HAP-1 (cell line): ENCODE measurements around the gene BAHCC1.

Experiments
- DNase-seq, 2 experiments: peaks; one replicate each; pipeline ENCODE4 v3.0.0-alpha.2; 2016 to 2020; ENCODE audit warnings: low spot score in 2 of 2
- H3K27me3 ChIP-seq: fragments of 250-450 bp; sonication (Bioruptor Pico); 2 replicates; pipeline ENCODE4 v1.5.1; 2020; ENCODE audit warnings: low read depth, mild to moderate bottlenecking, moderate library complexity
- H3K36me3 ChIP-seq: fragments of 250-450 bp; sonication (Bioruptor Pico); replicated peaks from 2 replicates; pipeline ENCODE4 v1.5.1; 2020; ENCODE audit warnings: mild to moderate bottlenecking
- H3K4me1 ChIP-seq: fragments of 250-450 bp; sonication (Bioruptor Pico); 2 replicates; pipeline ENCODE4 v1.5.1; 2020; ENCODE audit warnings: mild to moderate bottlenecking
- H3K4me3 ChIP-seq: fragments of 250-450 bp; sonication (Bioruptor Pico); 2 replicates; pipeline ENCODE4 v1.5.1; 2020; ENCODE audit warnings: mild to moderate bottlenecking, moderate library complexity
- H3K9me3 ChIP-seq: fragments of 250-450 bp; sonication (Bioruptor Pico); 2 replicates; pipeline ENCODE4 v1.5.1; 2020; ENCODE audit warnings: mild to moderate bottlenecking, moderate library complexity
- in situ Hi-C: fragments of 300-500 bp; cut with MboI; formaldehyde crosslinking; loops from 3 replicates; pipeline ENCODE4 v1.14.3; 2020; ENCODE audit warnings: low sequenced_read_pairs, inconsistent platforms, mixed read lengths

Gene BAHCC1

GRCh38 chr17:81443269-81443668, 48.0 kb downstream of the BAHCC1 start:
- Histone ChIP-seq H3K36me3 (no peaks in the 10 kb centered on the region), H3K4me1 (no peaks in the 10 kb centered on the region), H3K9me3 (no peaks in the 10 kb centered on the region), H3K27me3 (no peaks in the 10 kb centered on the region), H3K4me3 (no peak overlapping the region)
- in situ Hi-C loops, result no loop called here
- no peak for DNase-seq

- no peak overlapping the region for H3K4me3 ChIP-seq
- no peaks in the 10 kb centered on the region for H3K9me3 ChIP-seq
- H3K36me3 ChIP-seq, result no peaks in the 10 kb centered on the region
- in situ Hi-C loops, result no loop called here
- H3K27me3 ChIP-seq, result no peaks in the 10 kb centered on the region
- H3K4me1 ChIP-seq, result no peaks in the 10 kb centered on the region
- DNase-seq, result no peak
These were observed 49.5 kb downstream of the BAHCC1 start for GRCh38 chr17:81444610-81445339.

GRCh38 chr17:81445642-81446503, 50.6 kb downstream of the BAHCC1 start:
- Histone ChIP-seq H3K9me3 (no peaks in the 10 kb centered on the region), H3K27me3 (no peaks in the 10 kb centered on the region), H3K4me1 (no peaks in the 10 kb centered on the region), H3K36me3 (no peaks in the 10 kb centered on the region), H3K4me3 (no peak overlapping the region)
- DNase-seq, result no peak
- in situ Hi-C loops, result no loop called here

DNA sequence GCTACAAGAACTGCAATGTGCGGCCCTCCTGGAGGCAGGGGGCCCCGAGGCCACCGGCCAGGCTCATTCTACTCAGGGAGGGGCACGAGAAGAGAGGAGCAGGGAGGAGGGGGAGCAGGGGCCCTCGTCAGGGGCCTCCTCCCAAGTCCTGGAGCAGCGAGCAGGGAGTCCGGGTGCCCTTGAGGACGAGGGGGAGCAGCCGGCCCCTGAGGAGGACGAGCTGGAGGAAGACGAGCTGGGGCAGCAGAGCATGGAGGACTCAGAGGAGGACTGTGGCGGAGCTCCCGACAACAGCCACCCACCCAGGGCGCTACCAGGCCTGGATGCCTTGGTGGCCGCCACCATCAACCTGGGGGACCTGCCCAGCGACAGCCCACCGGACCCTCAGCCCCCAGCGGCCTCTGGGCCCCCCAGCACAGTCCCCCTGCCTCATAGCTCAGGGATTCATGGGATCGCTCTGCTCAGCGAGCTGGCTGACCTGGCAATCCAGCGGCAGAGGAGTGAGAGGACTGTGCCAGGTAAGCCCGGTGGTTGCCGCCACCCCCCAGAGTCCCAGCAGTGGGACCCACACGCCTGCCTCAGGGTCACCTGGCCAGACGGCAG, 52.2 kb downstream of the BAHCC1 start:
- in situ Hi-C loops, result no loop called here
- Histone ChIP-seq H3K9me3 (no peaks in the 10 kb centered on the region), H3K27me3 (no peaks in the 10 kb centered on the region), H3K4me3 (no peak overlapping the region), H3K36me3 (no peaks in the 10 kb centered on the region), H3K4me1 (no peaks in the 10 kb centered on the region)
- no peak for DNase-seq

- no peaks in the 10 kb centered on the region for H3K36me3 ChIP-seq
- H3K4me1 ChIP-seq, result no peaks in the 10 kb centered on the region
- H3K9me3 ChIP-seq, result no peaks in the 10 kb centered on the region
- no peaks in the 10 kb centered on the region for H3K27me3 ChIP-seq
- in situ Hi-C loops, result no loop called here
- H3K4me3 ChIP-seq, result no peak overlapping the region
- DNase-seq, result no peak
These were observed 53.2 kb downstream of the BAHCC1 start for GRCh38 chr17:81448442-81448841.

DNA sequence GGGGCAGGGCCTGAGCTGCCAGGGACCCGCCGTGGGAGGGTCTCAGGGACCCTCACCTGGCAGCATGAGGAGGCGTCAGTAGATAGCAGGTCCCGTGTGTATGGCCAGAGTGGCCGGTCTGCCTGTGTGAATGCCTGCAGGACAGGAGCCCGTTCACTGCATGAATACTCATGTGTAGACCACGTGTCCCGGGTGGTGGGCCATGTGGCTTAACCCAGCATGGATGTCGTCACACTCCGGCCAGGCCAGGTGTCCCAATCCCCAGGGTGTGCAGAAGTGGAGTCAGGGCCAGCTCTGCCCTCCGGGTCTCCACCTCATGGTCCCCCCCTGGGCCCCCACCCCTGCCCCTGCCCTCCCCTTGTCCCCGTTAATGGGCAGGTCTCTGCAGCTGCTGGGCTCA, 53.7 kb downstream of the BAHCC1 start:
- Histone ChIP-seq H3K27me3 (no peaks in the 10 kb centered on the region), H3K36me3 (no peaks in the 10 kb centered on the region)

DNA sequence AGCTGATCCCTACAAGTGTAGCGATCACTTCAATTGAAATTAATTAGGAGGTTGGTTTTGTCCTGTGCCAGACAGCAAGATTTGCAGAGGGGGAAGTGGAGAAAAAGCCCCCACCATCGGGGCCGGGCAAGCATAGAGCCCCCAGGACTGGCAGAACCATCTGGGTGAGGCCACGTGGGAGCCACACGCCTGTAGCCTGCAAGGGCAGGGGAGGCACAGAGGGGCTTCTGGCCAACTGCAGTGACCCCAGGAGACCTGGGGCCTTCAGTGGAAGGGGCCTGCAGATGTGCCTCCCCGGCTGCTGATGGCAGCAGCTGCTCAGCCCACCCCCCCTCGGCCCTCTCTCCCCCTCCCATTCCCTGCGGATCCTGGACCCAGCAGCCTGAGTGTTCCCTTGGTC, 54.1 kb downstream of the BAHCC1 start:
- no peaks in the 10 kb centered on the region for H3K4me1 ChIP-seq
- H3K9me3 ChIP-seq, result no peaks in the 10 kb centered on the region
- no peak overlapping the region for H3K4me3 ChIP-seq
- in situ Hi-C loops, result no loop called here
- no peaks in the 10 kb centered on the region for H3K36me3 ChIP-seq
- DNase-seq, result no peak
- no peaks in the 10 kb centered on the region for H3K27me3 ChIP-seq

More for the DNA sequence above, 53.7 kb downstream of the BAHCC1 start:
- Histone ChIP-seq H3K9me3 (no peaks in the 10 kb centered on the region), H3K4me3 (no peak overlapping the region), H3K4me1 (no peaks in the 10 kb centered on the region)
- in situ Hi-C loops, result no loop called here
- no peak for DNase-seq

DNA sequence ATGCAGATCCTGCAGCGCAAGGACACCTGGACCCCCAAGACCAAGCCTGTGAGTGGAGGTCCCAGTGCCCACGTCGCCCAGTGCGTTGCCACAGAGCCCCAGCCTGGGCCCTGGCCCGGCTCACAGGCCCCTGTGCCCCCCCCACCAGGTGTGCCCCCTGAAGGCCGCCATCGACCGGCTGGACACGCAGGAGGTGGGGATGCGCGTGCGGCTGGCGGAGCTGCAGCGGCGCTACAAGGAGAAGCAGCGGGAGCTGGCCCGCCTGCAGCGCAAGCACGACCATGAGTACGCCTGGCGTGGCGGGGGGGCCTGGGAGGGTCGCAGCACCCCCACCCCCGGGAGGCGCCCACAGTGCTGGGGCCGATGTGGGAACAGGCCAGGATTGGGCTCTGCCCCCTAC, 56.6 kb downstream of the BAHCC1 start:
- Histone ChIP-seq H3K4me3 (no peak overlapping the region), H3K27me3 (no peaks in the 10 kb centered on the region), H3K36me3 (no peaks in the 10 kb centered on the region), H3K4me1 (no peaks in the 10 kb centered on the region), H3K9me3 (no peaks in the 10 kb centered on the region)
- in situ Hi-C loops, result no loop called here
- DNase-seq, result no peak

DNA sequence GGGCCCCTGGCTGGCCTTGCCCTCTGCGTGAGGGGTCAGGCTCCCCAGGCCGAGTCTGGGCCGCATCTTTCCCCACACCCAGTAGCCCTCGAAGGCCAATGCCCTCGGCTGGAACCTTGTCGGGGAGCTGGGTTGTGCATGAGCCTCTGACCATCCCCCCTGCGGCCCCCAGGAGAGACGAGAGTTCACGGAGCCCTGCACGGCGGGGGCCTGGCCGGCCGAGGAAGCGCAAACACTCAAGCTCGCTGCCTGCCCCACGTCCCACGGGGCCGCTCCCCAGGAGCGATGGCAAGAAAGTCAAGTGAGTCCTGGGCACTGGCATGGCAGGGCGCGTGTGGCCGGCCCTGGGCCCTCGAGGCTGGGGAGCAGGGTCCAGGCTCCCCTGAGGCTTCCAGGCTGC, 57.3 kb downstream of the BAHCC1 start:
- Histone ChIP-seq H3K4me3 (no peak overlapping the region), H3K27me3 (no peaks in the 10 kb centered on the region), H3K9me3 (no peaks in the 10 kb centered on the region), H3K4me1 (no peaks in the 10 kb centered on the region), H3K36me3 (no peaks in the 10 kb centered on the region)
- in situ Hi-C loops, result no loop called here
- DNase-seq, result no peak

- Histone ChIP-seq H3K4me3 (no peak overlapping the region), H3K9me3 (no peaks in the 10 kb centered on the region), H3K27me3 (no peaks in the 10 kb centered on the region), H3K4me1 (no peaks in the 10 kb centered on the region), H3K36me3 (no peaks in the 10 kb centered on the region)
- in situ Hi-C loops, result no loop called here
- DNase-seq, result no peak
These were observed 57.8 kb downstream of the BAHCC1 start for GRCh38 chr17:81453076-81453475.

- no peak for DNase-seq
- Histone ChIP-seq H3K27me3 (no peaks in the 10 kb centered on the region), H3K9me3 (no peaks in the 10 kb centered on the region), H3K4me3 (no peak overlapping the region), H3K4me1 (no peaks in the 10 kb centered on the region), H3K36me3 (no peaks in the 10 kb centered on the region)
- in situ Hi-C loops, result no loop called here
These were observed 58.5 kb downstream of the BAHCC1 start for GRCh38 chr17:81453712-81454111.

DNA sequence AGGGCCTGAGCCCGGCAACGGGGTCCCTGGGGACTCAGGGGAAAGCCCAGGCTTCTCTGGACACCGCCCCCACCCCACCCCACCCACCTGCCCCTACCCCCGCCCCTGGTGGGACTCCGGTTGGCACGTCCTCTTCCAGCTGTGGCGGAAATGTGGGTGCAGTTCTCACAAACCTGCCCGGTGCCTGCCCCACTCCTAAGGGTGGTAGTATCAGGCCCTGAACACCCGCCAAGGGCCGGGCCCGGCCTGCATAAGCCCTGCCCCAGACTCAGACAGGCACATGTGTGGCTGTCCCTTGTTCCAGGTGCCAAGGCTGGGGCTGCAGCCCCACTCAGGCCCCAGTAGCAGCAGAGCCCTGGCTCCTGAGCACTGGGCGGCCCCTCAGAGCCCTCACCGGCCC, 59.2 kb downstream of the BAHCC1 start:
- DNase-seq, result no peak
- H3K9me3 ChIP-seq, result no peaks in the 10 kb centered on the region
- H3K36me3 ChIP-seq, result no peaks in the 10 kb centered on the region
- H3K27me3 ChIP-seq, result no peaks in the 10 kb centered on the region
- in situ Hi-C loops, result no loop called here
- no peaks in the 10 kb centered on the region for H3K4me1 ChIP-seq
- no peak overlapping the region for H3K4me3 ChIP-seq

GRCh38 chr17:81455387-81455786, 60.1 kb downstream of the BAHCC1 start:
- H3K27me3 ChIP-seq, result no peaks in the 10 kb centered on the region
- in situ Hi-C loops, result no loop called here
- H3K36me3 ChIP-seq, result no peaks in the 10 kb centered on the region
- H3K9me3 ChIP-seq, result no peaks in the 10 kb centered on the region
- H3K4me3 ChIP-seq, result no peak overlapping the region
- no peaks in the 10 kb centered on the region for H3K4me1 ChIP-seq
- no peak for DNase-seq

DNA sequence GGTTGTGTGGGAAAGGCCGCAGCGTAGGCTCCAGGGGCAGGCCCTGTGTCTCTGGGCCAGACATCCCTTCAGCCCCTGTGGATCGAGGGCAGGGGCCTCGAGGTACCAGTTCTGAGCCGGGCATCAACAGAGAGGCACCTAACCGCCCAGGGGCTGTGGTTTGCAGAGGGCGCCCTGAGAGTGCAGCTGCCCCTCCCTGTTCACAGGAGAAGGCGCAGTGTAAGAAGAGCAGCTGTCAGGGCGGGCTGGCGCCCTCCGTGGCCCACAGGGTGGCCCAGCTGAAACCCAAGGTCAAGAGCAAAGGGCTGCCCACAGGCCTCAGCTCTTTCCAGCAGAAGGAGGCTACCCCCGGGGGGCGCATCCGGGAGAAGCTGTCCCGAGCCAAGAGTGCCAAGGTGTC, 60.8 kb downstream of the BAHCC1 start:
- in situ Hi-C loops, result no loop called here
- Histone ChIP-seq H3K36me3 (no peaks in the 10 kb centered on the region), H3K27me3 (no peaks in the 10 kb centered on the region), H3K4me1 (no peaks in the 10 kb centered on the region), H3K9me3 (no peaks in the 10 kb centered on the region), H3K4me3 (no peak overlapping the region)
- DNase-seq, result no peak
